Measurements from ENCODE around the gene EPHB3.

GRCh38 chr3:184551103-184551502 lies 10.5 kb upstream of the EPHB3 start:
- TF ChIP-seq, protein P1, sequence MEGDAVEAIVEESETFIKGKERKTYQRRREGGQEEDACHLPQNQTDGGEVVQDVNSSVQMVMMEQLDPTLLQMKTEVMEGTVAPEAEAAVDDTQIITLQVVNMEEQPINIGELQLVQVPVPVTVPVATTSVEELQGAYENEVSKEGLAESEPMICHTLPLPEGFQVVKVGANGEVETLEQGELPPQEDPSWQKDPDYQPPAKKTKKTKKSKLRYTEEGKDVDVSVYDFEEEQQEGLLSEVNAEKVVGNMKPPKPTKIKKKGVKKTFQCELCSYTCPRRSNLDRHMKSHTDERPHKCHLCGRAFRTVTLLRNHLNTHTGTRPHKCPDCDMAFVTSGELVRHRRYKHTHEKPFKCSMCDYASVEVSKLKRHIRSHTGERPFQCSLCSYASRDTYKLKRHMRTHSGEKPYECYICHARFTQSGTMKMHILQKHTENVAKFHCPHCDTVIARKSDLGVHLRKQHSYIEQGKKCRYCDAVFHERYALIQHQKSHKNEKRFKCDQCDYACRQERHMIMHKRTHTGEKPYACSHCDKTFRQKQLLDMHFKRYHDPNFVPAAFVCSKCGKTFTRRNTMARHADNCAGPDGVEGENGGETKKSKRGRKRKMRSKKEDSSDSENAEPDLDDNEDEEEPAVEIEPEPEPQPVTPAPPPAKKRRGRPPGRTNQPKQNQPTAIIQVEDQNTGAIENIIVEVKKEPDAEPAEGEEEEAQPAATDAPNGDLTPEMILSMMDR (IDR thresholded peaks at IDR 0.05; ENCODE audit: low read length): no peak
- no peak for TF ChIP-seq EZH2 (IDR thresholded peaks at IDR 0.05; ENCODE audit: borderline replicate concordance, low read length)

Data from OCI-LY1 (cell line).